Right lung (tissue), 5 donors: ENCODE results near the gene SUOX. TPM values are rescaled to one million over a fixed set of nuclear protein-coding genes. Genes with fewer than 3 reads are reported as not detected.
"Not testable (repeated sequence)": the region's sequence is repeated elsewhere in the genome, so short reads cannot be mapped to it uniquely, and the experiment has no call there.

Source experiments
- DNase-seq, 2 donors: peaks; one replicate each; pipeline ENCODE4 v3.0.0-alpha.2; 2013
- polyA plus RNA-seq, 5 donors: library from polyadenylated mRNA; unstranded; fragments of 120-200 nt; gene quantifications; one replicate each; pipeline versions ENCODE4 v1.2.1 to v1.2.3, GENCODE V29; 2013; ENCODE audit warnings: inconsistent platforms in 1 of 5, low replicate concordance in 1 of 5; ENCODE audit not compliant: insufficient read length in 5 of 5, insufficient read depth in 1 of 5

The SUOX gene
- polyA plus RNA-seq, 5 donors, result 36.7 to 43.4 (median 42.8) TPM

DNA sequence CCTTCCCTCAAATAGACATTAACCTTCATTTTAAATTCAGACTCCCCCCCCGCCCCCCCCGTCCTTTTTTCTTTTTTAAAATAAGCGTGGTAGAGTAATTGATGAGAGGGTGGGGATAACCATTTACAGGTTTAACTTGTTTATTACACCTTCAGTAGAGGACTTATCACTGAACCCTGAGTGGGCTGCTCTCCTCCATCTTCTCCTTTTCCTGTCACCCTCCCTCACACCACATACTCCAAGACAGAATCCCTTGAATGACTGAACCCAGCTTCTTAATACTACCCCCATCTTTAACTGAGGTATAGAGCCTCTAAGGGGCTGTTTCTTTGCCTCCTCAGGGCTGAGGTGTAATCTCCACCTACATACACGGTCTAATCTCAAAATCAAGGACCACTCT lies 20.1 kb downstream of the SUOX start:
- DNase-seq, result no peak

DNA sequence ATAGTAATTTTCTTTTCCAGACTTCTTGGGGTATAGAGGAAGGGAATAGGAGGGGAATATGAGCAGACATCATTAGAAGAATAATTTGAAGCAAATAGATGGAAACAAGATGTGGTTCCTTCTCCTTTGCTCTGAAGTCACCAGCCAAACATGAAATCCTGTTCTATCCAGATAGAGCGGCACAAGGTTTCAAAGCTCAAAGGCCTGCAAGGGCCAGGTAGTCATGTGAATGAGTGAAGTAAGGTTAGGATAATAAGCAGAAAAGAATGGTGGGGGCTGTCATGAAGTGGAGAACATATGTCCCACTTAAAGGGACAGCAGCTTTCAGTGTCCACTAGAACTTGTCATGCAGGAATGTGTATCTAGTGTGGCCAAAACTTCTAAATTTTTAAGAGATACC lies 21.3 kb downstream of the SUOX start:
- no peak for DNase-seq

- DNase-seq, result peak; percentile 83 to 84
Observed at GRCh38 chr12:56020423-56021184, 23.5 kb downstream of the SUOX start, which contains the start of gene IKZF4. Gene IKZF4 (plus strand): TSS chr12:56021043. CDS start chr12:56021494, 451 bp downstream.

DNA sequence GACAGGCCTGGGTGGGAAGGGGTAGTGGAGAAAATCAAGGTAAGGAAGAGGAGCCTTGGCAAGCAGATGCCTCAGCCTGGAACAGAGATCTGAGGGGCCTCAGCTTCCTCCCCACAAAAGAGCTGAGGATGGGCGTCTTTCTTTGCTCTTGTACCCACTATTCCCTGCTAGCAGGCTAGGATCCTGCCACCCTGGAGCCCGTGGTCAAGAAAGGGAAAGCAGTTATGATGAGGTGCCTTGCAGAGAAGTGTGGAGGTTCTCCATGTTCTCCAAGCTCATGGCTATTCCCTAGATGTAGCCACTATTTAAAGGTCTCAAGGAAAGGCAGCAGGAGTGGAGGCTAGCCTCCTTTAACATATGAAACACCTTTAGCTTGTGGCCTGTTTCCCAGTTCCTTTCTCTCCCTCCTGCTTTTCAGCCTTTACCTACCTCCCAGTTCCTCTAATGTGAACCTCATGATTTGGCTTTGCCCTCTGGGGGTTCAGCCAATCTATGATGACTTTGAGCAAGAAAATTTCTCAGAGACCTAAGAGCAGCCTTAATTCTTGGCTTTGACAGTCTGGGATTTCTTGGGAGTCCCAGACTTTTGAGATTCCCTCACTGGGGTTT lies 24.9 kb downstream of the SUOX start:
- no peak for DNase-seq

DNA sequence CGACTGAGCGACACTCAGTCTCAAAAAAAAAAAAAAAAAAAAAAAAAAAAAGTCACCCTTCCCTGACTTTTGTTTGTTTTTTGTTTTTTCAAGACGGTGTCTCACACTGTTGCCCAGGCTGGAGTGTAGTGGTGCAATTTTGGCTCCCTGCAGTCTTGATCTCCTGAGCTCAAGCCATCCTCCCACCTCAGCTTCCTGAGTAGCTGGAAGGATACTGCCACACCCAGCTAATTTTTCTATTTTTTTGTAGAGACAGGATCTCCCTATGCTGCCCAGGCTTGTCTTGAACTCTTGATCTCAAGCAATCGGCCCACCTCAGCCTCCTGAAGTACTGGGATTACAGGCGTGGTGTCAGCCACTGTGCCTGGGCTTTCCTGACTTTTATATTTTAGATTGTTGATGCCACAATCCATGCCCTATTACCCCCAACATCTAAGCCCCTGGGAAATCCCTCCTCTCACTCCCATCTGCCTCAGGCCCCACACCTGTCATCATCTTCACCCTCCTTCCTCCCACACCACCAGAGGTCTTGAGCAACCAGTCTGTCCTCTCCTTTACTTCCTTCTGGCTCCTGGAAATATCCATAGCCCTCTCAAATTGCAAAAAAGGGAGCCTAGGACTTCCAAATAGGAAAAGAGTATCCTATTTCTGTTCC lies 31.6 kb downstream of the SUOX start:
- DNase-seq, result no peak

GRCh38 chr12:56029166-56029519 lies 32.1 kb downstream of the SUOX start:
- no peak for DNase-seq

DNA sequence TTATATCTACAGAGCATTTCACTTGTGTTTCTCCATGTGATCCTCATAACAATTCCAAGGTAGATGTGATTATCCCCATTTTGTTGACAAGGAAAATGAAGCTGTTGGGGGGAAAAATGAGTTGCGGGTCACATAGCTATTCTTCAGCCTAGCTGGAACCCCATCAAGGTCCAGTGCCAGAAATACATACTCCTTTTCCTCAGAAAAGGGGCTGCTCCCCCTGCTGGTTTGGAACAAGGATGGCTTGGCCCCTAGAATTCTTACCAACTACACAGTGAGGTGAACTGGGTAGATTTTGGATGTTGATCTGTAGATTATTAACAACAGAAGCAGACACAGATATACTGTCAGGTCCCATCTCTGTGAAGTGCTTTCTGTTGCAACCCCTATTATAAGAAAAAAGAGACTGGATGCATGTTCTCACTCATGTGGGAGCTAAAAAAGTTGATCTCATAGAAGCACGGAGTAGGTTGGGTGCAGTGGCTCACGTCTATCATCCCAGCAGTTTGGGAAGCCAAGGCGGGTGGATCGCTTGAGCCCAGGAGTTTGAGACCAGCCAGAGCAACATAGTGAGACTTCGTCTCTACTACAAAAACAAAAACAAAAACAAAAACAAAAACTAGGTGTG lies 32.7 kb downstream of the SUOX start:
- DNase-seq, result peak in 1 of 2 donors; percentile 63

- DNase-seq, result no peak
Observed at GRCh38 chr12:56031987-56032386, 34.9 kb downstream of the SUOX start.

- DNase-seq, result no peak
Observed at GRCh38 chr12:56034586-56035332, 37.7 kb downstream of the SUOX start.

GRCh38 chr12:56037161-56037560 lies 40.1 kb downstream of the SUOX start:
- DNase-seq, result no peak

GRCh38 chr12:56038022-56038655 lies 41.1 kb downstream of the SUOX start:
- no peak for DNase-seq

DNA sequence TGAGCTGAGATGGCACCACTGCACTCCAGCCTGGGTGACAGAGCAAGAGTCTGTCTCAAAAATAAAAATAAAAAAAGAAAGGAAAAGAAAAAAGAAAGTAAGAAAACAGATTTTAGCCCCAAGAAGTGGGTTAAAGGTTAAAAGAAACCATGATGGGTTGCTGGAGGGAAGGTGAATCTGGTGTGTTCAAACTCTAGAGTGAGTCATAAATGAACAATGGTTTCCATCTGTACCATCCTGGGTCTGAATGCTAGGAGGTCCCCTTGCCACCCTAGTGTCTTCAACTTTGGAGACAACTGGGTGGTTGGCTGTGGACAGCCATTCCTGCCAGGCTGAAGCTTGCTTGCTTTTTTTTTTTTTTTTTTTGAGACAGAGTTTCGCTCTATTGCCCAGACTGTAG lies 43.1 kb downstream of the SUOX start:
- no peak for DNase-seq

DNA sequence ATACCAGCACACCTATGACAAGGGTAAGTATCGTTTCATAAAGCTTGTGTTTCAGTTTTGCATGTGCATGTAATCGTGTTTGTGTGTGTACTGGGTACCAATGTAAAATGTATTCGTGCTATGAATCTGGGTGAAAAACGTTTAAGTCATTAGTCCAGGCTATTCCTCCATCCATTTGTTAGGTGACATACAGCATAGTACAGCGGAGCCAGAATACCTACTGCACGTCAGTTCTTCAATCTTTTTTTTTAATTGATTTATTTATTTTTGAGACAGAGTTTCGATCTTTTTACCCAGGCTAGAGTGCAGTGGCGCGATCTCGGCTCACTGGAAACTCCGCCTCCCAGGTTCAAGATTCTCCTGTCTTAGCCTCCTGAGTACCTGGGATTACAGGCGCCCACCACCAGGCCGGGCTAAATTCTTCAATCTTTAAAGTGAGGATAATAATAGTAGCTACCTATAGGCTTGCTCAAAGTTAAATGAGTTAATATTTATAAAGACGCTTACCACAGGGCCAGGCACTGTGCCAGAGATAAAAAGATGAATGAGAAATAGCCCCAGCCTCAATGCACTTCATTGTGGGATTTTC lies 44.0 kb downstream of the SUOX start:
- no peak for DNase-seq

- peak; percentile 98 to 99 for DNase-seq
Observed at GRCh38 chr12:56041552-56042429, 44.7 kb downstream of the SUOX start, which contains the start of gene RPS26. Gene RPS26 (plus strand): TSS chr12:56041918. CDS start chr12:56042167, 249 bp downstream.

- not testable (repeated sequence) for DNase-seq
Observed at GRCh38 chr12:56042430-56042813, 45.3 kb downstream of the SUOX start.

DNA sequence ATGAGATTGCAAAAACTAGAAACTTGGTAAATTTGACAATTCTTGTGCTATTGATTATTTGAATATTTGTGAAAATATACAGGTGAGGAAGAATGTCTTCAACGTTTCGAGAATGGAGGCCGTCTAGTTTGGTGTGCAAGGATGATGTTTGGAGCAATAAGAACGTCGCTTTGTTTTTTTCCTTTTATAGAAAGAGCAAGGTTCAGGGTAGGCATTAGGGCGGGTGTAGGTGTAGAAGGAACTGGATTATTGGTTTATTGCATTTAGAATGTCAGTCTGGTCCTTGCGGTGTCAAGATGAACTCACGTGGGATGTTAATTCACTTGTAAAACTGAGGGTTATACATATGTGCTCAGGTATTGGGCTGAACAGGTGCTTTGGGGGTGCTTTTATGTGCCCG lies 45.8 kb downstream of the SUOX start:
- DNase-seq, result no peak

DNA sequence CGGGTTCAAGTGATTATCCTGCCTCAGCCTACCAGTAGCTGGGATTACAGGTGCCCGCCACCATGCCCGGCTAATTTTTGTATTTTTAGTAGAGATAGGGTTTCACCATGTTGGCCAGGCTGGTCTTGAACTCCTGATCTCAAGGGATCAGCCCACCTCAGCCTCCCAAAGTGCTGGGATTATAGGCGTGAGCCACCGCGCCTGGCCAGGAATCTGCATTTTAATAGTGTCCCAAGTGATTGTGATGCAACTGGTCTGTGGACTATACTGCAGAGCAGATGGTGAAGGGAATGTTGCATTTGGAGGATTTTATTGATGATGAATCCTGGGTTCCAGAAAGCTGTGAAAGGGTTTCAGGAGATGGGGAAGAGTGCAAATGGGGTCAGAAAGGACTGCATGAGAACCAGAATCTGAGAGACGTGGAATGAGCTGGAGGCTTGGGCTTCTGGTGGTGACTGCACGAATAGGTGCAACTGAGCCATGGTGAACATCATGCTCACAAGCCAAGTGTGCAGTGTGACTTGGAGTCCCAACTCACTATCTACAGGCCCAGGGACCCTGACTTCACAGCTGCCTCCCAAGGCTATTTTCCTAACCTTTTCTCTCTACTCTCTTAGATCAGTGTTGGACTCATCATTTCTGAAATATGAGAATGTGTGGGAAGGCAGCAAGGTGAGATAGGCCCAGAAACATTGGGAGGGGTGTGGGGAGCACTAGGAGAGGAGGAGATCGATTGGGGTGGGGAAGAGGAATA lies 49.1 kb downstream of the SUOX start:
- DNase-seq, result no peak

- no peak for DNase-seq
Observed at GRCh38 chr12:56053407-56053893, 56.4 kb downstream of the SUOX start.
